Measurements from ENCODE around the gene SPA17. TPM values are rescaled to one million over a fixed set of nuclear protein-coding genes. Genes with fewer than 3 reads are reported as not detected.

The SPA17 gene
- total and polyA plus RNA-seq, 9 of the 15 experiments (the other 6 are each of a cell fraction or from before 2014, with no cell fraction given), result 6.0 to 19.5 (median 12.6) TPM

GRCh38 chr11:124644426-124645280, 29.1 kb upstream of the SPA17 start (continued):
- TF ChIP-seq CTCF (IDR thresholded peaks at IDR 0.05 in 2 of 3, conservative IDR thresholded peaks at IDR 0.05 in 1 of 3; ENCODE audit: insufficient read depth in 2 of 3, low read depth in 1 of 3, low read length in 3 of 3), result peak; percentile 90 to 92 (median 90)
- TF ChIP-seq TEAD2 (tag; IDR thresholded peaks at IDR 0.05), result peak; percentile 55; the same call in 1 of the 2 replicates
- TF ChIP-seq BCLAF1 (IDR thresholded peaks at IDR 0.05; ENCODE audit: borderline replicate concordance in 1 of 2, control insufficient read depth in 1 of 2, low read depth in 2 of 2, low read length in 1 of 2), result no peak
- no peak for TF ChIP-seq ATF2 (CRISPR knock-in tag; IDR thresholded peaks at IDR 0.05)
- TF ChIP-seq LEF1 (IDR thresholded peaks at IDR 0.05), result no peak
- peak; percentile 42; the same call in 1 of the 2 replicates for TF ChIP-seq MAX (CRISPR knock-in tag; IDR thresholded peaks at IDR 0.05)
- TF ChIP-seq CREB1 (IDR thresholded peaks at IDR 0.05), result no peak
- 0 out of 2 replicates have a peak, but pooled peaks have one; percentile 21 for TF ChIP-seq CREB1 (CRISPR knock-in tag; IDR thresholded peaks at IDR 0.05)
- TF ChIP-seq MEF2D (tag; conservative IDR thresholded peaks at IDR 0.05; ENCODE audit: low read depth), result peak; percentile 11; the same call in 1 of the 2 replicates
- no peak for TF ChIP-seq BDP1 (IDR thresholded peaks at IDR 0.05; ENCODE audit: insufficient read depth, insufficient read length)
- TF ChIP-seq DPF2 (IDR thresholded peaks at IDR 0.05), result 0 out of 2 replicates have a peak, but pooled peaks have one; percentile 14
- TF ChIP-seq JUN (IDR thresholded peaks at IDR 0.05; ENCODE audit: borderline replicate concordance, low read depth, low read length), result no peak
- no peak for TF ChIP-seq JUN (CRISPR knock-in tag; IDR thresholded peaks at IDR 0.05; ENCODE audit: borderline replicate concordance)
- TF ChIP-seq FOXJ2 (tag; IDR thresholded peaks at IDR 0.05), result 0 out of 2 replicates have a peak, but pooled peaks have one; percentile 6
- peak; percentile 30 to 40; a peak in 1 of 4 replicates for TF ChIP-seq ARNT (IDR thresholded peaks at IDR 0.05)
- no peak for TF ChIP-seq RAD51 (IDR thresholded peaks at IDR 0.05; ENCODE audit: borderline replicate concordance, low read depth)
- TF ChIP-seq SNAPC5 (CRISPR knock-in tag; IDR thresholded peaks at IDR 0.05), result no peak
- peak; percentile 59; the same call in 1 of the 2 replicates for TF ChIP-seq HMBOX1 (IDR thresholded peaks at IDR 0.05)
- TF ChIP-seq MTA3 (IDR thresholded peaks at IDR 0.05; ENCODE audit: borderline replicate concordance), result peak; percentile 77
- TF ChIP-seq CBX1 (IDR thresholded peaks at IDR 0.05; ENCODE audit: low read depth), result no peak

Measured in K562 (cell line).